CD8-positive, alpha-beta memory T cell (primary cell): ENCODE results near the gene RMI1. TPM values are rescaled to one million over a fixed set of nuclear protein-coding genes. Genes with fewer than 3 reads are reported as not detected.
"Not testable (repeated sequence)": the region's sequence is repeated elsewhere in the genome, so short reads cannot be mapped to it uniquely, and the experiment has no call there.

Experiments used
- CTCF ChIA-PET: fragments of 350-600 bp; sonication (Branson Sonifier 250); formaldehyde crosslinking; loops from one replicate; lab custom pipeline; 2021; ENCODE audit warnings: antibody characterized with exemption; lab: Charles Lee
- POLR2A ChIA-PET: fragments of 350-600 bp; sonication (Branson Sonifier 250); formaldehyde crosslinking; loops from one replicate; lab custom pipeline; 2021; ENCODE audit warnings: antibody characterized with exemption; lab: Charles Lee
- DNase-seq, 5 donors: peaks; one replicate each; pipeline versions ENCODE4 v3.0.0 to v3.0.0-alpha.2; 2020 to 2022; ENCODE audit warnings: mixed read lengths in 1 of 5
- H3K27ac ChIP-seq: one replicate; pipeline ENCODE4 v1.7.0; 2013; ENCODE audit warnings: low read depth, mild to moderate bottlenecking, low read length, moderate library complexity
- H3K27me3 ChIP-seq: 2 replicates; pipeline ENCODE4 v1.7.0; 2013; ENCODE audit warnings: low read length, mild to moderate bottlenecking; ENCODE audit not compliant: insufficient read depth, poor library complexity, severe bottlenecking
- H3K36me3 ChIP-seq: 2 replicates; pipeline ENCODE4 v1.7.0; 2013; ENCODE audit warnings: mild to moderate bottlenecking, low read length, moderate library complexity; ENCODE audit not compliant: insufficient read depth
- H3K4me1 ChIP-seq: 2 replicates; pipeline ENCODE4 v1.7.0; 2013; ENCODE audit warnings: mild to moderate bottlenecking, low read length, moderate library complexity; ENCODE audit not compliant: insufficient read depth
- H3K4me3 ChIP-seq: 2 replicates; pipeline ENCODE4 v1.7.0; 2013; ENCODE audit warnings: mild to moderate bottlenecking, low read length
- H3K9me3 ChIP-seq: 2 replicates; pipeline ENCODE4 v1.7.0; 2013; ENCODE audit warnings: mild to moderate bottlenecking, low read length
- H3K27ac Mint-ChIP-seq, 8 donors: one replicate each; pipeline ENCODE4 v1.8.0; 2020 to 2021; ENCODE audit warnings: mixed read lengths in 8 of 8, mild to moderate bottlenecking in 6 of 8, inconsistent platforms in 3 of 8, moderate library complexity in 3 of 8
- H3K27me3 Mint-ChIP-seq, 2 donors: one replicate each; pipeline ENCODE4 v1.8.0; 2020 to 2021; ENCODE audit warnings: mixed read lengths in 2 of 2, mild to moderate bottlenecking in 1 of 2, moderate library complexity in 1 of 2
- H3K36me3 Mint-ChIP-seq, 3 donors: one replicate each; pipeline ENCODE4 v1.8.0; 2020 to 2021; ENCODE audit warnings: mixed read lengths in 3 of 3, inconsistent platforms in 1 of 3, mild to moderate bottlenecking in 1 of 3
- H3K4me1 Mint-ChIP-seq, 3 donors: one replicate each; pipeline ENCODE4 v1.8.0; 2020 to 2021; ENCODE audit warnings: mixed read lengths in 3 of 3, inconsistent platforms in 1 of 3, mild to moderate bottlenecking in 1 of 3
- H3K4me3 Mint-ChIP-seq, 7 donors: one replicate each; pipeline ENCODE4 v1.8.0; 2020 to 2021; ENCODE audit warnings: mixed read lengths in 7 of 7, mild to moderate bottlenecking in 6 of 7, moderate library complexity in 4 of 7, inconsistent platforms in 2 of 7
- H3K9me3 Mint-ChIP-seq, 5 donors: one replicate each; pipeline ENCODE4 v1.8.0; 2020 to 2022; ENCODE audit warnings: mixed read lengths in 5 of 5, mild to moderate bottlenecking in 3 of 5, moderate library complexity in 2 of 5, inconsistent platforms in 1 of 5
- polyA plus RNA-seq: library from polyadenylated mRNA; unstranded; fragments of 300-500 nt; fragmentation: Illumina TruSeq; gene quantifications from one replicate; pipeline ENCODE4 v1.2.3, GENCODE V29; 2021
- total RNA-seq, 2 experiments: library from RNA; stranded (reverse); gene quantifications; one replicate each; pipeline ENCODE4 v1.2.3, GENCODE V29; 2021

The RMI1 gene
- total and polyA plus RNA-seq, 3 experiments from 2014 or later = 5.9 to 29.3 (median 29.0) TPM

DNA sequence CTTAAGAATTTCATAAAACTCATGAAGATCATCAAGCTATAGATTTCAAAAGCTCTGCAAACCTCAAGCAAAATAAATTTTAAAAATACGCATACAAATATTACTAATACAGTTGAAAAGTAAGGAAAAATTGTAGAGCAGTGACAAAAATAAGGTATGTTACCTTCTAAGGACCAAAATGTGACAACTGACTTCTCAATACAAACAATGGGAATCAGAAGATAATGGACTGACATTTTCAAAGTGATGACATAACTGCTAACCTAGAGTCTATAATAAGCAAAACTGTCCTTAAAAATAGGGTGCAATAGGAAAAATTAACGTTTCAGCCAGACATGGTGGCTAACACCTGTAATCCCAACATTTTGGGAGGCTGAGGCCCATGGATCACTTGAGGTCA, 27.1 kb downstream of the RMI1 start:
- Histone ChIP-seq H3K27me3 (no peaks in the 10 kb centered on the region), H3K4me3 (no peak overlapping the region), H3K36me3 (no peaks in the 10 kb centered on the region), H3K9me3 (no peaks in the 10 kb centered on the region), H3K4me1 (no peaks in the 10 kb centered on the region), H3K27ac (no peak overlapping the region)
- Mint-ChIP-seq H3K27ac (no peak overlapping the region), H3K9me3 (peaks cover 0 to 2% (median 0%) of the 10 kb centered on the region in 5 donors), H3K27me3 (no peaks in the 10 kb centered on the region), H3K4me1 (no peaks in the 10 kb centered on the region), H3K36me3 (peaks cover 0 to 7% (median 0%) of the 10 kb centered on the region in 3 donors), H3K4me3 (no peak overlapping the region)
- no peak for DNase-seq
- ChIA-PET CTCF (no interaction called here), POLR2A (no interaction called here)

DNA sequence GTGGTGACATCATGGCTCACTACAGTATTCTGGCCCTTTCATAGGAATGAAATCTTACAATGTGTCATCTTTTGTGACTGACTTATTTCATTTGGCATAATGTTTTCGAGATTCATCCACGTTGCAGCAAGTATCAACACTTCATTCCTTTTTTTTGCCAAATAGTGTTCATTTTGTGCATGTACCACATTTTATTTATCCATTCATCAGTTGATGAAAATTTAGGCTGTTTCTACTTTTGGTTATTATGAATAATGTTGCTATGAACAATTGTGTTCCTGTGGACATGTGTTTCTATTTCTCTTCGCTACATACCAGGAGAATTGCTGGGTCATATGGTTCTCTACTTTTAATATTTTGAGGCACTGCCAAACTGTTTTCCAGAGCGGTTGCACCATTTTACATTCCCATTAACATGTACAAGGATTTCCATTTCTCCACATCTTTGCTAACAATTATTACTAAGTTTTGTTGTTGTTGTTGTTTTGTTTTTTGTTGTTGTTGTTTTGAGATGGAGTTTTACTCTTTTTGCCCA, 43.5 kb downstream of the RMI1 start:
- no peaks in the 10 kb centered on the region for H3K27me3 ChIP-seq
- Mint-ChIP-seq H3K27ac (no peak overlapping the region), H3K4me1 (no peaks in the 10 kb centered on the region), H3K36me3 (peaks cover 0 to 2% (median 0%) of the 10 kb centered on the region in 3 donors), H3K4me3 (no peak overlapping the region), H3K27me3 (peaks cover 0 to 26% of the 10 kb centered on the region in 2 donors), H3K9me3 (peaks cover 0 to 2% (median 0%) of the 10 kb centered on the region in 5 donors)
- no peaks in the 10 kb centered on the region for H3K4me1 ChIP-seq
- no peaks in the 10 kb centered on the region for H3K9me3 ChIP-seq
- CTCF ChIA-PET = no interaction called here
- no peak overlapping the region for H3K4me3 ChIP-seq
- no peaks in the 10 kb centered on the region for H3K36me3 ChIP-seq
- DNase-seq = no peak
- no peak overlapping the region for H3K27ac ChIP-seq
- POLR2A ChIA-PET = no interaction called here

DNA sequence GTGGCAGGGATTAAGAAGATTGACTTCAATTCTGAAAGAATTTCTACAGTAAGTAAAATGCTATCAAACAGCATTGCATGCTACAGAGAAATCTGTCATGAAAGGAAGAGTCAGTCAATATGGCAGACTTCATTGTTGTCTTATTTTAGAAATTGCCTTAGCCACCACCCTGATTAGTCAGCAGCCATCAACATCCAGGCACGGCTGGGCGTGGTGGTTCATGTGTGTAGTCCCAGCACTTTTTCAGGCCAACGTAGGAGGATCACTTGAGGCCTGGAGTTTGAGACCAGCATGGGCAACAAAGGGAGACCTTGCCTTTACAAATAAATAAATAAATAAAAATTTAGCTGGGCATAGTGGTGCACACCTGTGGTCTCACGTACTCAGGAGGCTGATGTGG, 46.6 kb downstream of the RMI1 start:
- peaks cover 2 to 26% of the 10 kb centered on the region in 2 donors for H3K27me3 Mint-ChIP-seq
- Histone ChIP-seq H3K4me3 (no peak overlapping the region), H3K9me3 (no peaks in the 10 kb centered on the region), H3K27ac (no peak overlapping the region), H3K36me3 (no peaks in the 10 kb centered on the region), H3K4me1 (no peaks in the 10 kb centered on the region), H3K27me3 (no peaks in the 10 kb centered on the region)
- H3K4me3 Mint-ChIP-seq = no peak overlapping the region
- H3K27ac Mint-ChIP-seq = no peak overlapping the region
- no peak for DNase-seq
- CTCF ChIA-PET = no interaction called here
- POLR2A ChIA-PET = no interaction called here
- H3K9me3 Mint-ChIP-seq = peaks cover 0 to 2% (median 0%) of the 10 kb centered on the region in 5 donors
- no peaks in the 10 kb centered on the region for H3K4me1 Mint-ChIP-seq
- peaks cover 0 to 2% (median 0%) of the 10 kb centered on the region in 3 donors for H3K36me3 Mint-ChIP-seq

DNA sequence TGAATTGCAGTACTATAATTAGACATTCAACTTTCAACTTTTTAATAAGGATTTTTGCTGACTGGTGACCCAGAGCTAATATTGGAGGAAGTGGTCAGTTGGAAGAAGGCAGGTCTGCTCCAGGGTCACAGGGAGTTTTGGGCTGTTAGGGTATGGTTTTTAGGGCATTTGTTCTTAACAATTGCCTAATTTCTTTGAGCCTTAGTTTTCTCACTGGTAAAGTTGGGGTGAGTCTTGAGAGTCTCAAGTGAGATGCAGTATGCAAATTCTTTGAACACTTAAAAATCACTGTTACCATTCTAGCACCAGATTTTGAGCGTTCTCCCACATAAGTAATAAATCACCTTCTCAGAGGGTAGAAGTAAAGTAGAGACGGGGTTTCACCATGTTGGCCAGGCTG, 50.9 kb downstream of the RMI1 start:
- Histone ChIP-seq H3K4me3 (no peak overlapping the region), H3K27me3 (no peaks in the 10 kb centered on the region), H3K27ac (no peak overlapping the region), H3K9me3 (no peaks in the 10 kb centered on the region), H3K36me3 (no peaks in the 10 kb centered on the region), H3K4me1 (no peaks in the 10 kb centered on the region)
- POLR2A ChIA-PET = no interaction called here
- no peak for DNase-seq
- H3K27ac Mint-ChIP-seq = no peak overlapping the region
- H3K4me1 Mint-ChIP-seq = no peaks in the 10 kb centered on the region
- H3K4me3 Mint-ChIP-seq = no peak overlapping the region
- peaks cover 0 to 2% (median 0%) of the 10 kb centered on the region in 5 donors for H3K9me3 Mint-ChIP-seq
- CTCF ChIA-PET = interaction anchor here (0.8 kb wide), 1 partner anchor 51 kb away, joined by 3 read pairs; the partner anchor contains the start of gene HNRNPK
- H3K27me3 Mint-ChIP-seq = peaks cover 2 to 16% of the 10 kb centered on the region in 2 donors
- peaks cover 0 to 2% (median 0%) of the 10 kb centered on the region in 3 donors for H3K36me3 Mint-ChIP-seq

DNA sequence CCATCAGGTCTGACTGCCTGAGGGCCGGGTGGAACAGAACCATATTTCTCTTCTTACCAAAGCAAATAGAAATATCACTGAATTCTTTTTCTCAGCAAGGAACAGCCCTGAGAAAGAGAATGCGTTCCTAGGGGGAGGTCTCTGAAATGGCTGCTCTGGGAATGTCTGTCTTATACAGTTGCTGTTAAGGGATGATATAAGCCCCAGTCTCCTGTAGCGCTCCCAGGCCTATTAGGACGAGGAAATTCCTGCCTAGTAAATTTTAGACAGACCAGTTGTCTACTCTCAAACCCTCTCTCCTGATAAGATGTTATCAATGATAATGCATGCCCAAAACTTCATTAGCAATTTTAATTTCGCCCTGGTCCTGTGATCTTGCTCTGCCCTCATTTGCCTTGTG, 61.3 kb downstream of the RMI1 start:
- H3K4me3 ChIP-seq, POLR2A ChIA-PET, H3K36me3 ChIP-seq, CTCF ChIA-PET, H3K27ac Mint-ChIP-seq, H3K4me1 Mint-ChIP-seq, H3K9me3 ChIP-seq, H3K27me3 ChIP-seq, H3K4me3 Mint-ChIP-seq, DNase-seq, H3K4me1 ChIP-seq, H3K27ac ChIP-seq: not testable (repeated sequence)
- Mint-ChIP-seq H3K36me3 (peaks cover 0 to 23% (median 2%) of the 10 kb centered on the region in 3 donors), H3K9me3 (peaks cover 3 to 29% (median 23%) of the 10 kb centered on the region in 5 donors), H3K27me3 (peaks cover 18 to 77% of the 10 kb centered on the region in 2 donors)

DNA sequence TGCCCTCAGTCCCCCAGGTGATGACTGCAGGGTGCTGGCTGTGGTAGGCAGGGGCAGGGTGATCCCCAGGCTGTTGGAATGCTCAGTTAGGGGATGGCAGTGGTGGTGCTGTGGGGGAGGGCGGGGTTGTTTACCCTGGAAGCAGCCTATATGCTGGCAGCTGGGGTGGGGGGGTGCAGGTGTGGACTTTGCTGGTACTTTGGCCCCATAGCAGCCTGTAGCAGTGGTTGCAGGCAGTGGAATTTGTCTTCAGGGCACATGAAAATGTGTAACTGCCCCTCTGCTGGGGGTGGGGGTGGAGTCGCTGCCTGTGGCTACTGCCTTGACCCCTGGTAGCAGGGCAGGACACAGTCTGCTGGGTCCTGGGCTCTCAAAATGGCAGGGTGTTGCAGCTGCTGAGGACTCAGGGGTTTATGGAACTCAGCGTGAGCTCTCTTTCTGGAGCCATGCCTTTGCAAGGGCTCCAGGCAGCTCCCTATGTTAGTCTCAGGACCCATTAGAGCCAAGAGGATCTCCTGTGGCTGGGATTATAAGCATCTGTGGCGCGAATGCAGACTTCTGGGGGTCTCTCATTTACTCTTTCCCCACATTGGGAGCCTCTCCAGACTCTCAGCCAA, 65.0 kb downstream of the RMI1 start:
- no peaks in the 10 kb centered on the region for H3K9me3 ChIP-seq
- CTCF ChIA-PET = no interaction called here
- no peak overlapping the region for H3K27ac ChIP-seq
- Mint-ChIP-seq H3K36me3 (peaks cover 0 to 15% (median 2%) of the 10 kb centered on the region in 3 donors), H3K4me1 (peaks cover 0 to 3% (median 0%) of the 10 kb centered on the region in 3 donors), H3K27me3 (peaks cover 13 to 42% of the 10 kb centered on the region in 2 donors), H3K9me3 (peaks cover 3 to 22% (median 13%) of the 10 kb centered on the region in 5 donors), H3K27ac (no peak overlapping the region), H3K4me3 (no peak overlapping the region)
- POLR2A ChIA-PET = no interaction called here
- no peaks in the 10 kb centered on the region for H3K27me3 ChIP-seq
- H3K4me1 ChIP-seq = no peaks in the 10 kb centered on the region
- H3K4me3 ChIP-seq = no peak overlapping the region
- no peak for DNase-seq
- no peaks in the 10 kb centered on the region for H3K36me3 ChIP-seq

Other genes with a start within 250 kb of the RMI1 start
- gene GKAP1, start 163.0 kb upstream of the RMI1 start, total RNA-seq = 1 to 10 TPM; 3.2 to 4.0 TPM
- 5.1 TPM for gene GKAP1, start 163.0 kb upstream of the RMI1 start, polyA plus RNA-seq
- 1 to 10 TPM; 2.8 to 3.2 TPM for gene KIF27, start 59.4 kb upstream of the RMI1 start, total RNA-seq
- 2.0 TPM for gene KIF27, start 59.4 kb upstream of the RMI1 start, polyA plus RNA-seq
- 100 to 1,000 TPM; 870 to 904 TPM for gene HNRNPK, start 590 bp upstream of the RMI1 start, total RNA-seq
- gene HNRNPK, start 590 bp upstream of the RMI1 start, polyA plus RNA-seq = 884 TPM